NCI-H2171 treated with DMSO at 0.1 percent for 48 hours (cell line): Measurements from ENCODE around the gene CABCOCO1.

Source experiments
- DNase-seq: peaks from one replicate; lab custom pipeline; 2025; lab: John Stamatoyannopoulos, UW

Gene CABCOCO1

DNA sequence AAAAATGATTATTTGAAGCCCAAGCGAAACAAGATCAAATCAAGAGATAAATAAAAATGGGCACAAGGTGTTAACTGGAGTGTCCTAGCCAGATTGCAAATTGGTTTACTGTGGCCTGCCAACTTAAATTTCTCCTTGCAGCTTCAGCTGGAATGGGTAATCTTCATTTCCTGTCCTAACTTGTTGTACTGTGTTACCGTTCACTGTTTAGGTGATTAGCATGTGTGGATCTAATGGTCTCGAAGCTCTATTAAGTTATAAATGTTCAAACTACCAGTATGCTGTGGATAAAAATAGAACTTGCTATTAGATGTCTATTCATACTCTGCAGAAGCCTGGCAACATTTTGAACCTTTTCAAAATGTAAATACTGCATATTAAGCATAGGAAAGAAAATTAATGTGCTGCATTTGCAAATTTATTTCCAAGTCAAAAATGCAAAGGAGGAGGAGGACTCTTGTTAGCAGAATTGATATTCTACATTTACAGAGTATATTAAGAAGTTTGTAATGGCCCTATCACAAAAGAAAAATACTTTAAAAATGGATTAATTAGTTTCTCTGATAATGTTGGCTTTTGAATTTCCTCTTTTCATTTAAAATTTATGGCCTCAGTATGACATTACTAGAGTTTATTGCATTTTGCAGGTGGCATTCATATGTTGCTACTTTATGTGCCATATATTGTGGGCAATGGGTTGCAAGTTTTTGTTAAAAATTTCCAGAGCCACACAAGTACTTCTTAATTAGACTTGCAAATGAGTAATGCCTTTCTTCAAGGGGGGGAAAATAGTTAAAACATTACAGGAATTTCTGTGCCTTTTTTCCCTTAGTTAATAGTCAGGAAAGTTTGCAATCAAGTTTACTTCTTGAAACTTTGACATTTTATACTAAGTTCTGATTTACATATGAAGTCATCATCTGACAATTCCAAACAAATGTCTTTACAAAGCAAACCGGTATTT, 92.1 kb downstream of the CABCOCO1 start:
- peak; percentile 19 for DNase-seq

DNA sequence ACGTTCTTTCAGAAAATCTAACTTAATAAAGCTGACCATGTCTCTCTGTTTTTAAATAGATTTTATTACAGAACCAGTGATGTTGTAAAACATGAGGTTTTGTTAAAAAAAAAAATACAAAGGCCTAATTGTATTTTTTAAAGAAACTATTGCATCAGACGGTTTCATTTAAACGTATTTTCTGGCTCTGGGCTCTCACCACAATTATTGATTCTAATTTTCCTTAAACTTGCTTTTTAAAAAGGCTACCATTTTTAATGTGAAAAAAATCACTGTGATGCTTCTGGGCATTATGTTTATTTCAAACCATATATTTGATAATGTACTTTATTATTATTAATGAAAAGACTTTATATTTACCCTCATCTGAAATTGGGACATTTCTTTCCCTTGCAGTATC, 94.3 kb downstream of the CABCOCO1 start:
- DNase-seq: no peak

DNA sequence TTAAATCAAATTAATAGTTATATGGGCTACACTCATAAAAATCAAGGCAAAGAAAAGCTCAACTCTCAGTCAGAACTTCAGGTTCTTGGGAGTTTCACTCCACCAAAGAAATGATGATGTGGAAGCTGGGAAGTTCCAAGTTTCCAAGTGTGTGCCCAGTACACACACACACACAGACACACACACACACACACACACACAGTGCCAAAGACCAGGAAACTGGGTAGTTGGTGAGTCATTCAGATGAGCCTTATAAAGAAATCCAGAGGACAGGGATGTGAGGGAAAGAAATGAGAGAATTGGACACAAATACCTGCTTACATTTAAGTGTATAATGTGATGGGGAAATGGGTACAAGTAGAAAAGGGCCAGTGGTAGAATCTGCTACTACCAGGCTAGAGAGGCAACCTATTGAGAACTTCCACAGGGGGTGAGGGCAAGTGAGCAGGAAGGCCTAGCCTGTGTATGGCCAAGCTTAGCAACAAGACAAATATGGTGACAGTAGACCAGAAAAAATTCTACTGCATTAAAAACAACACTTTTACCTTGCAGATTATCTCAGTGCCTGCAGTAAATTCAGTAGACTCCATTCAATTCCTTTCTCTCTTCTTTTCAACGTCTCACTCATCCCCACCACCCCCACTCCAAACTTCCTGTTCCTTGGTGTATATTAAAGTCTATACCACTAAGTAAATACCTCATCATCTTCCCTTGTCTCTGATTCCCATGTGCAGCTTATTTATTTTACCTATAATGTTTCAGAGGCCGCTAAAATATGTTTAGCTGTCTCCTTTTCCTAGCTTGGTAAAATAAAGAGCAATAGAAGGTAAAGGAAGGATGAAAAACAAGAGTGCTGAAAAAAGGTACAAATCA, 95.0 kb downstream of the CABCOCO1 start:
- no peak for DNase-seq

DNA sequence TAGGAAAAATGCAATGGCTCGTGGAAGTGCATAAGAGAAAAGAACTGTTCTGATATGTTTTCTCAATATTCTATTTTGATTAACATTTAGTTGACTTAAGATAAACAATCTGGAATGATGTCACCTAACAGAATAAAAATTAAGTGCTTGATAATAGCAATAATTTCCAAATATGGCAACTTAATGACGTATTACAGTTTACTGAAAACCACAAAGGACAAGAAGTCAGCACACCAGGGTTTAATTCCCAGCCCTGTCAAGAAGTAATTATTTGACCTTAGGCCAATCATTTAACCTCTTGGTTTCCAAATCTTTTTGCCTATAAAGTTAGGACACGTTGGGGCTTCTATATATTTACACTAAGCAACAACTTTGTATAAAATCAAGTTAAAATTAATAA, 95.7 kb downstream of the CABCOCO1 start:
- no peak for DNase-seq

DNA sequence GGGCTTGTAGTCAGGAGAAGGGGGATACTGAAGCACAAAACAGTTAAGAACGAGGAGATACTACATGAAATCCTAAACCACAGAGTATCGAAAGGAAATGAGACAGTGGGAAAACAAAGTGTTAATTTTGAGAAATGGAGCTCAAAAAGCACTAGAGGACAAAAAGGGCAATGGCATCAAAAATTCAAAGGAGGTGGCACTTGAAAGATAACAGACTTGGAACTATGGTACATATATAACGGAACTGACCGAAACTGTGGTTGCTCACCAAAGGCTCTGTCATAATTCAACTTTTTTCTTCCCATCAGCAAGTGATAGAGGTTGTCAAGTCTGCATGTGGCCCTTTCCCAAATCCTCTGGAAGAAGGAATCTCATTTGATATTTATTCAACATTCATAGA, 97.0 kb downstream of the CABCOCO1 start:
- no peak for DNase-seq

DNA sequence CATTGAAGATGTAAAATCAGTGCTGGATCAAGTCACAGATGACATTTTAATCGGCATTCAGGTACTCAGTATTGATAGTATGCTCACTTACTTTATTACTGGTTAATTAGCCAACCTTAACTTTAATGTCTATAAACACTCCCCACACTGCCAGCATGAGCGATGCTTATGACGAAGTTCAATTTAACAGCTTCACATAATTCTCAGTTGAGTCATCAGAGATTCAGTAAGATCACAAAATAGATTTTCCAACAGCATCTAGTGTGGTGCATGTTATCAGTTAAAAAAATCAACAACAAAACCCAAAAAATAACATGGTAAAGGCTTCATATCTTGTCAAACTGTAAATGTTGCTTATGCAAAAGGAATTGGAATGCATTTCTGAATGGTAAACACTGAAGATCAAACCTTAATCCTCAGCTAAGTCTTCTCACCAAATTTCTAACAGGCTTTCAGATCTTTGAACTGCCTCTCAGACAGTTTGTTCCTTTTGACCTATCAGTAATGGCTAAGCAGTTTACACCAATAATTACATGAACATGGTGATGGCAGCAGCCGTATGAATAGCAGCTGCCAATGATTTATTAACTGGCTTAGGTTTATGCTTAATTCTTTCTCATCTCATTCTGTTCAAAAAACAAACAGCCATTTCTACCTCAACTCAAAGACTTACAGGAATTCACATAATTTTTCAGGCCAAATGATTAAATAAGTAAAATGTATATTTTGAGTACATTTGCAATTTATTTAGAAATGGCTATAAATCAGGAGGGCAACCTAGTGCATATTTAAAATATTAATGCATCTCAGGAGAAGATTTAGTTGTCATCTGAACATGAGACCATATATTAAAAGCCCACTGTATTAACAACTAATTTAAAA, 98.5 kb downstream of the CABCOCO1 start:
- no peak for DNase-seq

DNA sequence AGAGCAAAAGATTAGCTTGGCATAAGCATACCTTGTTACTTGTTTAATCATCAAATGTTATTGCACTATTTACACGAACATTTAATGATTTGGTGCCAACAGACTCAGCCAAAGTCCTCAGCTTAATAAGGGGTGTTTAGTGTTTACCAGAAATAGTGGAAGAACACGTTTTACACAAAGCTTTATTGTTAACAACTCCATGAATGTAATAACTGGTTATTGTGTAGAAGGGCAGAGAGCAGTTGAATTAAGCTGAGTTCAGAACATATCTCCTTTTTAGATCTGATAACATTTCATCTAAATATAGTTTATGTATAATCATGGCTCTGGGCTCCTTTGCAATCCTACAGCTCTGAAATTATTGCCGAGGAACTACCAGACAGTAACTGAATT, 99.1 kb downstream of the CABCOCO1 start:
- no peak for DNase-seq

DNA sequence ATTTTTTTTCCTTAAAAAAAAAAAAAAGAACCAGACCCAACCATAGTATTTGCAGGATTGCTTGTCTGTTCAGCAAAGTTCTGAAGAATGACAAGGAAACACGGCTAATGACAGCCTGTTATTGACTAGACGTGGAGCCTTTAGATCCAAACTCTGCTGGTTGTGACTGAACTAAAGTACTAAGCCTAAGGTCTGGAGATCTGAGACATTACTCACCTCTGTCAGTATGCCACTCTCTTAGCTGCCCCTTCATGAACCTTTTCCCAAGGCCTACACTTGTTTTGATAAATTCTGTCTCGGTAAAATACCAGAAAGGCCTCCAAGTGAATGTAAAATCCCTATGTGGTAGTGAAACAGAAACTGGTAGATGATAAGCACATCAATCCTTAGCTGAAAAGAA, 101.0 kb downstream of the CABCOCO1 start:
- DNase-seq: no peak

DNA sequence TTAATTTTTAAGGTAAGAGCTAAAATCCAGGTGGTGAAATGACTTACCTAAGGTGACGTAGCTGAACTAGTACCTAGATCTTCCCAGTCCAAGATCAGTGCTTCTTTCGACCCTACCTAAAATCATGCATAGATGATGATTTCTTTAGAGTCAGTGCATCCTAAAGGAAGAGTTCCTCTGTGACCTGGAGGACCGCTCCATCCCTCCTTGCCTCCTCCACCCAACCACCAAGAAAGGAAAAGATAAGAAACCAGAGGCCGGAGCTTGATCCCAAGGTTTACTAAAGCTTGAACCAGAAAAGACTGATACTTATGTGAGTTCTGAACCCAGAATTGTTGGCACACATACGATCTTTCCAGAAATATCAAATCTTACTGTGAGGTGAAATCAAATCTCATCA, 101.8 kb downstream of the CABCOCO1 start:
- no peak for DNase-seq

DNA sequence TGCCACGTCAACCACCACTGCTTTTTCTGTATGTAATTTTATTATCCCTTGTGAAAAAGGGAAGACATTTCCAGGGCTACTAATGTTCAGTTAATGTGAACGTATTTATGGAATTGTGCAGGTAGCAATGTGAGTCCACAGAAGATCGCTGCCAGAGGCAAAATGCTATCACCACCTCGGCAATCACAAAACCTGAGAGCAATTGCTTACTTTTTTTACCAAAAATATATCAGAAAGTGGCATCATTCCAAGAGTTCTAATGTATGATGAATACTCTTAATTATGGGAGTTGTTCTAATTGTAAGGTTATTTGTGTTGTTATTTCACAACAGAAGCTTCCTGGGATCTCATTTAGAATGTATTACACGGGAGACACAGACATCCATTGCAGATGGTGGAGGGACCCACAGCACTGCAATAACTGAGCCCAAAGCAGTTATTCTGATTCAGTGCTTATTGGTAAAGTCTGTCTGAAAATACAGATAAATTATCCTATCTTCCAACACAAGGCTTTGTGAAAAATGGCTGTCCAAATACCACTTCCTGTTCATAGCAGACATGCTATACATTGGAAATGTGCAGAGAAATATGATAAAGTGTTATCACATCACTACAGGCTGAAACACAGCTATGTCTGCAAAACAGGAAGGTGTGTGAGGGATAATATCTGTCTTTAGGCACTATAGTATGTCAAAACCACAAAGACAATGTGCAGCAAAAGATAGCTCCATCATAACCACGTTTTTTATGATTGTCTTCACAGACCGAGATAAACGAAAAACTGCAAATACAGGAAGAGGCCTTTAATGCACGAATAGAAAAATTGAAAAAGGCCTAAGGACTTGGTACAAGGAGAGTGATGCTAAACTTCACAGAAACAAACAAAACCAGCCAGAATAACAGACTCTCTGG, 102.7 kb downstream of the CABCOCO1 start:
- DNase-seq: no peak

DNA sequence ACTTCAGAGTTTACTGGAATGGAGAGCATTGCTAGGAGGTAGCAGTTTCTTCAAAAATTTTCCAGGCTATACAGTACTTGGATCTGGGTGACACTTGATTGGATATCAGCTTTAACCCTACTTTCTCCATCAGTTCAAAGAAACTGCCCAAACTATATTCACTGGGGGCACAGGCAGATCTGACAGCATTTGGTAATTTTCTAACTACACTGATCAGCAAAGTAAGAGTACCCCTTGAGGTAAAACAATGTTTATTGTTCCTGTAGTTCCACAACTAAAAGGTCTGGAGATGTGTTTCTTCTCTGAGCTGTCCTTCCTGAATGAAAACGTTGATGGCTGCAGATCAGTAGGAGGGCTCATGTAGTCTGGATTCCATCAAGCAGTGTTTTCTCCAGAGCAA, 104.2 kb downstream of the CABCOCO1 start:
- no peak for DNase-seq

DNA sequence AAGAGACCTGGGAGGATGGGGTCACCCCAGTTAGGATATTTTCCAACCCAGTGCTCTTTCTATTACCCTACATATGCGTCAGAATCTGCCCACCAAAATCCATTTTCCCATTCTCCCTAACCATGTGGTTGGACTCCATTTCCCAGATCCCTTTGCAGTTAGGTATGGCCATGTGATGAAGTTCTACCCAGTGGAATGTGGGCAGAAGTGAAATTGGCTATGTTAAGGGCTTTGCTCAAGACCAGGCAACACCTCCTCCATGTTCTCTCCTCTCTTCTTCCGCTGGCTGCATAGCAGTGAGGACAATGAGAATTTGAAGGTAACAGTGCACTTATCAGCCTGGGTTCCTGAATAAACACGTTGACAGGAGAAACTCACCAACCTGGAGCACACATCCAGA, 111.3 kb downstream of the CABCOCO1 start:
- DNase-seq: no peak

DNA sequence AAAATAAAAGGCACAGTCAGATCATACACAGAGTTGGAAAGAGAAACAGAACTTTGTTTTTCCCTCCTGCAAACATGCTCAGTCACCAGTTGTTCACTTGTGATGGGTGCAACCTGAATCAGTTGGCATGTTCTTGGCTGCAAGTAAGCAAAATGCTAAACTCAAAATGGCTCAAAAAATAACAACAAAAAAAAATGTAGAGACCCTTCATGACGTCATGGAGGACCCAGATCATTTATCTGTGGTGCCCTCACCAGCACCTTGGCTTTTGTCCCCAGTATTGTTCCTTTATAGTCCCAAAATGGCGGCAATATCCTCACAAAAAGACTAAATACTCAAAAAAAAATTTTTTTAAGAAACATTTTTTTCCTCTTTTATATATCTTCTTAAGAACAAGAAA, 112.4 kb downstream of the CABCOCO1 start:
- DNase-seq: no peak

DNA sequence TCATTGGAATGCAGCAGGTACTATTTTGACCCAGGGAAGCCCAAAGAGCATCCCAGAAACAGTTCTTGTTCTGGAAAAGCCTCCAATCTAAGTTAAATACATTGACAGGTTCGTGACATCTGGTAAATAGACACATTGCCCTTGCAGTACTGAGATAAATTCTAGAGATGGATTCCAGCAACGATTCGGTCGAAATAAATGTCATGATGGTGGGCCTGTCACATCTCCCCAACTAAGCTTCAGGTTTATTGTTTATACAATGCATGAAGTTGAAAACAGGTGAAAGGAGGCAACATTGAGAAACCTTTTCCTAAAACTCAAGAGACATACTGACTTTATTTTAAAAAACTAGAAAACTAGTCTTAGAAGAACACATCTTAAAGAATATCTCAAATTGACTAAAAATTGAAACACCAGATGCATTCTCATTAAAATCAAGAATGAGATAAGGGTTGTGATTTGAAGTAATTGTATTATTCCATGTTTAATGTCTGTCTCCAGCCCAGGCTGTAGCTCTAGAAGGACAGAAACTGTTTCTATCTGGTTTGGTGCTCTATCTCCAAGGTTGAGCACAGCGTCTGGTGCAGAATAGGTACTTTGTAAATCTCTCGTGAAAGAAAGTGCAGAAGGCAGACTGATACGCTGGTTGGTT, 114.0 kb downstream of the CABCOCO1 start:
- DNase-seq: no peak

DNA sequence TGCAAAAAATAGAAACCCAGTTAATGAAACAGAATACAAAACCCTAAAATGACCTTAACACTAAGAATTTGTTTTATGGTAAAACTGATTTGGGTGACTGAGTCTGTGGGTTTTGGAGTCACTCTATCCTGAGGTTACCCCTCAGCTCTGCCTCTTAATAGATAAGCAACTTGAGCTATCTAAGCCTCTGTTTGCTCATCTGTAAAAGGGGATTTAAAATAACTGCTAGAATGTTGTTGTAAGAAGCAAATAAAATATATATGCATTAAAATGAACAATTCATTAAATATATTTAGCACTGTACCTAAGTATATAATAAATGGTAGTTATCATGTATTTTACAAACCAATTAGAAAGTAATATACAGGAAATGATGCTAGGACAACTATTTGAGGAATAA, 115.4 kb downstream of the CABCOCO1 start:
- no peak for DNase-seq

DNA sequence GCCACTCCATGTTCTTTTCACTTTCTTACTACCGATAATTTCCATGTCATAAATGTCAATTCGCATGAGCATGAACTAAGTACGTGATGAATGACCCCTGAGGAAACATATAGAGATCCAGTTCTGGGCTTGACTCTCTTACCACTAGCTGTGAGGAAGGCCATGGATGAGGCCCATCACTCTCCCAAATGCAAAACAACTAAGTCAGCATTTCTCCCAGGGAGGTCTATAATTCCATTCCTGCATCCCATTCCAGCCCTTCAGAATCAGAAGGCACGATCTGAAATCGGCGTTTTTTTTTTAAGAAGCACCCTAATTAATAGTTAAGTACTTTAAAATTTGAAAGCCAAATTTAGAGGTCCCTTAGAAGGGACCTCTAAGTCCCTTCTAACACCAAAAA, 116.5 kb downstream of the CABCOCO1 start:
- no peak for DNase-seq

DNA sequence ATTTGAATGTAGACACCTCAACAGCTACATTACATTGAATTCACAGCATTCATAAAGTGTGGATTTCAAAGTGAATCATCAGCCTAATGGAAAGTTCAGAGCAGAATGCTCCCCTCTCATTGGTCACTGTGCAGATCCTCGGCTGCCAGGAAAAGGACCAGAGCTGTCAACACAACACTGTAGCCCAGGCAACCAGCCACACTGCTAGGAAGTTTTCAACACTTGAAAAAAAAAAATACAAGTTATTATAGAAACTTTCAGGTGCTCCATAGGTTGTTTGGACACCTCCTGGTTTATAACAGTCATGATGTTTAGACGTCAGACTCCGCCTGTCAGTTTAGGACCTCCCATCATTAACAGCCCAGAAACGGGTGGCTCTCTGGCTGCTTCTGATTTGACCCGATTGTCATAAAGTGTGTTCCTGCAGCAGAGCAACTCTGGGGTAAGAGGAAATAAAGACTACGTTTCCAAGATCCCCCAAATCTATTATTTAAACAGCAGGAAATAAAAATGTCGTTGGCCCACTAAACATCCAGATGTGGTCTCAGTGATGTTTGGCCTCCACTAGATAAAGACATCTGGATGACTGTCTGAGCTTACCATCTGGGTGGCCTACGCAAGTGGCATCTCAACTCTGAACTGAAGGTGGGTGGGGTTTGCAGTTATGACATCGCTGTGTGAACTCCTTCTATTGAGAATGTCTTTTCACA, 117.4 kb downstream of the CABCOCO1 start:
- no peak for DNase-seq

DNA sequence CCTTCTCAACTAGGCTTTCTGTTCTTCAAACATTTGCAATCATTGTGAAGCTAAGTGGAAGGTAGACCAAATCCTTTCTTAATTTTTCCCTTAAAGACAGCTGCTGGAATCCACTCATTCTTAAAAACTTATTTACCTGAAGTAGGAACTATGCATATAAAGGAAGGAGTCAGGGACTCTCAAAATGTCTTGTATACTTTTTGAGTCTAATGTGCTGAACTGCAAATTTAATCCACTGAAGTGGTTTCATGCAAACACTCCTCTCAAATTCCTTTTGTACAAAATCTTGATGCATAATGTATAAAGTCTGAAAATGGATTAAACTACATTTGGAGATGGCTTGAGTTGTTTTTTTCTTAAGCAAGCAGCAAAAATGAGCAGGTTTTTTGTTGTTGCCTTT, 118.0 kb downstream of the CABCOCO1 start:
- DNase-seq: no peak

DNA sequence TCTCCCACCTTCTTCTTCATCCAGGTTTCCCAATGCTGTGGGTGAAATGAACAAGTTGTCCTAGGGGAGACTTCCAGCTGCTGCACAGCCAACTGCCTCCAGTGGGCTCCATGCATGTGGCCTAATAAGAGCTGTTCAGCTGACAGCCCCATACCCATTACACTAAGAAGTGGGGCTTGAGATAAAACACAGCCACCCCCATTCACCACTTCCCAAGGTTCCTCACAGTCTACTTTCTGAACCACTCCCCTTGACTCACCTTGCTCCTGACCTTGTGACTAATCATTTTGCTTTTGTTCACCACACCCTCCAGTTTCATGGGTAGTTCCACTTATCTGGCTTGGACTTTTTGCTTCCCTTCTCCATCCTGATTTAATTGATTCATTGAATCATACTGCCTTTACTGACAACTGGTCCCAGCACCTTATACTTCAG, 119.3 kb downstream of the CABCOCO1 start:
- no peak for DNase-seq
